Left lung (tissue), 10 donors: ENCODE measurements around the gene SLC38A8. TPM values are rescaled to one million over a fixed set of nuclear protein-coding genes. Genes with fewer than 3 reads are reported as not detected.
A peak's percentile ranks its signal among the peaks of the same experiment; 100 is the strongest.

Source experiments
- ATAC-seq: fragments of 200-7000 bp; cut with Tn5 transposase; one replicate; pipeline ENCODE4 v1.9.1; 2020; ENCODE audit warnings: moderate library complexity
- DNase-seq, 4 donors: peaks; one replicate each; pipeline ENCODE4 v3.0.0-alpha.2; 2013 to 2020
- H3K27ac ChIP-seq, 2 donors: fragments of 200-600 bp; sonication (generic) in 1 of 2; one replicate each; pipeline versions ENCODE4 v1.5.0 to v1.8.0; 2020 to 2021
- H3K27me3 ChIP-seq, 2 donors: fragments of 200-600 bp; sonication (generic) in 1 of 2; one replicate each; pipeline versions ENCODE4 v1.5.0 to v1.8.0; 2020 to 2021
- H3K36me3 ChIP-seq, 2 donors: fragments of 200-600 bp; sonication (generic) in 1 of 2; one replicate each; pipeline versions ENCODE4 v1.5.0 to v1.8.0; 2020 to 2021
- H3K4me1 ChIP-seq, 2 donors: fragments of 200-600 bp; one replicate each; pipeline ENCODE4 v1.8.0; 2021
- H3K4me3 ChIP-seq, 2 donors: fragments of 200-600 bp; sonication (generic) in 1 of 2; one replicate each; pipeline versions ENCODE4 v1.5.0 to v1.8.0; 2020 to 2021; ENCODE audit warnings: mild to moderate bottlenecking in 1 of 2
- H3K9me3 ChIP-seq, 2 donors: fragments of 200-600 bp; sonication (generic) in 1 of 2; one replicate each; pipeline versions ENCODE4 v1.5.0 to v1.8.0; 2020 to 2021
- intact Hi-C, 2 donors: fragments of 100-400 bp; cut with DNase I; formaldehyde crosslinking; loops; one replicate each; pipeline versions ENCODE4 v1.11.2 to v1.14.2; 2022
- polyA plus RNA-seq, 6 donors: library from polyadenylated mRNA; unstranded; fragments of 120-200 nt; gene quantifications; one replicate each; pipeline ENCODE4 v1.2.1, GENCODE V29; 2013; ENCODE audit not compliant: insufficient read length in 6 of 6
- total RNA-seq, 2 donors: library from RNA; stranded (reverse); fragmentation: NEBNext Ultra II Directional; extraction: Animal tissue kit (Norgen Biotek cat#: 25700); gene quantifications; one replicate each; pipeline ENCODE4 v1.2.1, GENCODE V29; 2021
- TF ChIP-seq, protein P1 (sequence below), 2 donors: fragments of 200-600 bp; sonication (generic) in 1 of 2; IDR thresholded peaks; one replicate each; pipeline versions ENCODE4 v1.5.0 to v1.8.0; 2021; ENCODE audit warnings: antibody characterized with exemption in 2 of 2
- donor health status: DM: no; HTN: yes; CAD: no.
- donor health status: DM: no; HTN: no; CAD: no.

The SLC38A8 gene
- total and polyA plus RNA-seq, 8 donors, result 0.65 TPM; not detected in 7

DNA sequence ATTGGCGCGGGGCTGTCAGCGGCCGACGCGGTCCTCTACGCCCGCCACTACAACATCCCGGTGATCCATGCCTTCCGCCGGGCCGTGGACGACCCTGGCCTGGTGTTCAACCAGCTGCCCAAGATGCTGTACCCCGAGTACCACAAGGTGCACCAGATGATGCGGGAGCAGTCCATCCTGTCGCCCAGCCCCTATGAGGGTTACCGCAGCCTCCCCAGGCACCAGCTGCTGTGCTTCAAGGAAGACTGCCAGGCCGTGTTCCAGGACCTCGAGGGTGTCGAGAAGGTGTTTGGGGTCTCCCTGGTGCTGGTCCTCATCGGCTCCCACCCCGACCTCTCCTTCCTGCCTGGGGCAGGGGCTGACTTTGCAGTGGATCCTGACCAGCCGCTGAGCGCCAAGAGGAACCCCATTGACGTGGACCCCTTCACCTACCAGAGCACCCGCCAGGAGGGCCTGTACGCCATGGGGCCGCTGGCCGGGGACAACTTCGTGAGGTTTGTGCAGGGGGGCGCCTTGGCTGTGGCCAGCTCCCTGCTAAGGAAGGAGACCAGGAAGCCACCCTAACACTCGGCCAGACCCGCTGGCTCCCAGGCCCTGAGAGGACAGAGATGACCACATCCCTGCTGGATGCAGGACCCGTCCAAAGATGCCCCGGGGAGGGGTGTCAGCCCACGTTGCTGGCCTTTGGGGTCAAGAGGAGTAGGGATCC is 77.0 kb downstream of the SLC38A8 start:
- H3K9me3 ChIP-seq, result no peaks in the 10 kb centered on the region

DNA sequence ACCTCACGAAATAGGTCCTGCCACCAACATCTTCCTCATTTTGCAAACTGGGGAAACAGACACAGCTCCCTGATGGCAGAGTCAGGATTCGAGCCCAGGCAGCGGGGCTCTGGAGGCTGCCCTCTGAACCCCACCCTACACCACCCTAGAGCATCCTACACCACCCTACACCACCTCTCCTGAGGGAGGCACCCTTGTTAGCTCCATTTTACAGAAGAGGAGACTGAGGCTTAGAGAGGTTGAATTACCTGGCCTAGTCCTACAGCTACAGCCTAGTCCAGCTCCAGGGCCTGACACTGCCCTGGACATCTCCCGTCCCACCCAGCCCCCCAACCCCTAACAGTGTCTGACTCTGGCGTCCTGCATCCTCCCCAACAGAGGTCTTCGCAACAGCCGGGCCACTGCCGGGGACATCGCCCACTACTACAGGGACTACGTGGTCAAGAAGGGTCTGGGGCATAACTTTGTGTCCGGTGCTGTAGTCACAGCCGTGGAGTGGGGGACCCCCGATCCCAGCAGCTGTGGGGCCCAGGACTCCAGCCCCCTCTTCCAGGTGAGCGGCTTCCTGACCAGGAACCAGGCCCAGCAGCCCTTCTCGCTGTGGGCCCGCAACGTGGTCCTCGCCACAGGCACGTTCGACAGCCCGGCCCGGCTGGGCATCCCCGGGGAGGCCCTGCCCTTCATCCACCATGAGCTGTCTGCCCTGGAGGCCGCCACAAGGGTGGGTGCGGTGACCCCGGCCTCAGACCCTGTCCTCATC is 77.7 kb downstream of the SLC38A8 start:
- Histone ChIP-seq H3K36me3 (peaks cover 0 to 59% of the 10 kb centered on the region in 2 donors), H3K9me3 (no peaks in the 10 kb centered on the region), H3K4me1 (peaks cover 0 to 6% of the 10 kb centered on the region in 2 donors), H3K27me3 (peaks cover 0 to 20% of the 10 kb centered on the region in 2 donors), H3K27ac (no peak overlapping the region), H3K4me3 (no peak overlapping the region)
- TF ChIP-seq, protein P1, sequence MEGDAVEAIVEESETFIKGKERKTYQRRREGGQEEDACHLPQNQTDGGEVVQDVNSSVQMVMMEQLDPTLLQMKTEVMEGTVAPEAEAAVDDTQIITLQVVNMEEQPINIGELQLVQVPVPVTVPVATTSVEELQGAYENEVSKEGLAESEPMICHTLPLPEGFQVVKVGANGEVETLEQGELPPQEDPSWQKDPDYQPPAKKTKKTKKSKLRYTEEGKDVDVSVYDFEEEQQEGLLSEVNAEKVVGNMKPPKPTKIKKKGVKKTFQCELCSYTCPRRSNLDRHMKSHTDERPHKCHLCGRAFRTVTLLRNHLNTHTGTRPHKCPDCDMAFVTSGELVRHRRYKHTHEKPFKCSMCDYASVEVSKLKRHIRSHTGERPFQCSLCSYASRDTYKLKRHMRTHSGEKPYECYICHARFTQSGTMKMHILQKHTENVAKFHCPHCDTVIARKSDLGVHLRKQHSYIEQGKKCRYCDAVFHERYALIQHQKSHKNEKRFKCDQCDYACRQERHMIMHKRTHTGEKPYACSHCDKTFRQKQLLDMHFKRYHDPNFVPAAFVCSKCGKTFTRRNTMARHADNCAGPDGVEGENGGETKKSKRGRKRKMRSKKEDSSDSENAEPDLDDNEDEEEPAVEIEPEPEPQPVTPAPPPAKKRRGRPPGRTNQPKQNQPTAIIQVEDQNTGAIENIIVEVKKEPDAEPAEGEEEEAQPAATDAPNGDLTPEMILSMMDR (IDR thresholded peaks at IDR 0.05), result no peak
- ATAC-seq (no peak), DNase-seq (peak in 1 of 4 donors; percentile 14)
- intact Hi-C loops, result loop anchor here in 1 of 2 donors (5.0 to 10.0 kb wide), 2 partner anchors 97 to 220 kb away; partner anchors contain the start of gene TAF1C

More for the DNA sequence above, 77.0 kb downstream of the SLC38A8 start:
- TF ChIP-seq, protein P1 (IDR thresholded peaks at IDR 0.05), result no peak
- Histone ChIP-seq H3K27ac (no peak overlapping the region), H3K4me1 (peaks cover 0 to 6% of the 10 kb centered on the region in 2 donors), H3K36me3 (peaks cover 0 to 52% of the 10 kb centered on the region in 2 donors), H3K4me3 (no peak overlapping the region), H3K27me3 (peaks cover 0 to 28% of the 10 kb centered on the region in 2 donors)
- no peak for ATAC-seq
- intact Hi-C loops, result loop anchor here in 1 of 2 donors (5.0 to 10.0 kb wide), 2 partner anchors 97 to 219 kb away; partner anchors contain the start of gene TAF1C
- DNase-seq, result peak in 1 of 4 donors; percentile 79

- Histone ChIP-seq H3K4me1 (peaks cover 0 to 6% of the 10 kb centered on the region in 2 donors), H3K27ac (no peak overlapping the region), H3K4me3 (no peak overlapping the region), H3K27me3 (peaks cover 0 to 7% of the 10 kb centered on the region in 2 donors), H3K36me3 (peaks cover 0 to 73% of the 10 kb centered on the region in 2 donors), H3K9me3 (no peaks in the 10 kb centered on the region)
- TF ChIP-seq, protein P1 (IDR thresholded peaks at IDR 0.05), result no peak
- intact Hi-C loops, result loop anchor here in 1 of 2 donors (10.0 kb wide), 1 partner anchor 221 kb away; the partner anchor contains the start of gene TAF1C
- ATAC-seq, result no peak
- DNase-seq, result peak in 1 of 4 donors; percentile 50
Observed at GRCh38 chr16:83963277-83964119, 79.1 kb downstream of the SLC38A8 start.

GRCh38 chr16:83961591-83961990 is 81.0 kb downstream of the SLC38A8 start:
- intact Hi-C loops, result loop anchor here in 1 of 2 donors (10.0 kb wide), 1 partner anchor 223 kb away; the partner anchor contains the start of gene TAF1C
- H3K27me3 ChIP-seq, result no peaks in the 10 kb centered on the region
- peaks cover 0 to 4% of the 10 kb centered on the region in 2 donors for H3K4me1 ChIP-seq
- ATAC-seq (no peak), DNase-seq (peak in 1 of 4 donors; percentile 71)
- TF ChIP-seq, protein P1 (IDR thresholded peaks at IDR 0.05), result no peak
- H3K4me3 ChIP-seq, result no peak overlapping the region
- no peak overlapping the region for H3K27ac ChIP-seq
- peaks cover 0 to 84% of the 10 kb centered on the region in 2 donors for H3K36me3 ChIP-seq
- H3K9me3 ChIP-seq, result no peaks in the 10 kb centered on the region
